ENCODE data around the gene SOX18. TPM values are rescaled to one million over a fixed set of nuclear protein-coding genes. Genes with fewer than 3 reads are reported as not detected.
A peak's percentile ranks its signal among the peaks of the same experiment; 100 is the strongest.

The SOX18 gene
- total and polyA plus RNA-seq, 2 of the 13 experiments (the other 11 are each of a cell fraction or from before 2014, with no cell fraction given): 1.6 to 1.9 TPM

DNA sequence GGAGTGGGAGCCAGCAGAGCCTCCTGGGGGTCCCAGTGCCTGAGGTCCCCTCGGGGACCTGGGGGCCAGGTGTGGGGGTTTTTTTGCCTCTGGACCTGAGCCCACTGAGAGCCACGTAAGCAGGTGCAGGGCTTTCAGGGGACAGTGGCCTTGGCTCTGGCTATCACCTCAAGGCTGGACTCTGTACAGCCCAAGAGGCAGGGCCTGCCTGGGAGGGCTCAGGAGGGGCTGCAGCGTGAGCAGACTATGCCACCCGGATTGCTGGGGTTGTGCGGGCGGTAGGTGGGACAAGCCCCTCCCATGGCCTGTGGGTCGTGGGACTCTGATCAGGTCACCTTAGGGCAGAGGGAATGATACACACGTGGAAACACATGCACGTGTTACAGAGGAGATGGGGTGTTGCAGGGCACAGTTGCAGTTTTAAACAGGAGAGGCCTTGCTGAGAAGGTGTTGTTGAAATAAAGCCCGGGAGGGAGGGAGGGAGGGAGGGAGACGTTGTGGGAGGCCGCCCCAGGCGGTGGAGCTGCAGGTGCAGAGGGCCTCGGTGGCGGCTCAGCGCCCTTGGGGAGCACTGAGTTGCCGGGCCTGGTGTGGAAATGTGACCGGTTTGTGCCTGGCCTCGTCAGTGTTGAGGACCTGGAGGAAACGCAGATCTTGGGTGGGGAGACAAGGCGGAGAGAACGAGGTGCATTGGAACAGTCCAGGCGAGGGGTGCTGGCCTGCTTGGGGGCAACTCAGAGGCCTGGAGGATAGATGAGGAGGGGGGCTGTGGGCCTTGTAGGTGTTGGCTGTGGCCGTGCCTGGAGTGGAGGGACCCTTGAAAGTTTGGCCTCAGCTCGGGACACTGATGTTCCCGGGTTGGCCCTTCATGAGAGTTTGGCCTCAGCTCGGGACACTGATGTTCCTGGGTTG lies 15.9 kb upstream of the SOX18 start (continued):
- TF ChIP-seq, protein P1, sequence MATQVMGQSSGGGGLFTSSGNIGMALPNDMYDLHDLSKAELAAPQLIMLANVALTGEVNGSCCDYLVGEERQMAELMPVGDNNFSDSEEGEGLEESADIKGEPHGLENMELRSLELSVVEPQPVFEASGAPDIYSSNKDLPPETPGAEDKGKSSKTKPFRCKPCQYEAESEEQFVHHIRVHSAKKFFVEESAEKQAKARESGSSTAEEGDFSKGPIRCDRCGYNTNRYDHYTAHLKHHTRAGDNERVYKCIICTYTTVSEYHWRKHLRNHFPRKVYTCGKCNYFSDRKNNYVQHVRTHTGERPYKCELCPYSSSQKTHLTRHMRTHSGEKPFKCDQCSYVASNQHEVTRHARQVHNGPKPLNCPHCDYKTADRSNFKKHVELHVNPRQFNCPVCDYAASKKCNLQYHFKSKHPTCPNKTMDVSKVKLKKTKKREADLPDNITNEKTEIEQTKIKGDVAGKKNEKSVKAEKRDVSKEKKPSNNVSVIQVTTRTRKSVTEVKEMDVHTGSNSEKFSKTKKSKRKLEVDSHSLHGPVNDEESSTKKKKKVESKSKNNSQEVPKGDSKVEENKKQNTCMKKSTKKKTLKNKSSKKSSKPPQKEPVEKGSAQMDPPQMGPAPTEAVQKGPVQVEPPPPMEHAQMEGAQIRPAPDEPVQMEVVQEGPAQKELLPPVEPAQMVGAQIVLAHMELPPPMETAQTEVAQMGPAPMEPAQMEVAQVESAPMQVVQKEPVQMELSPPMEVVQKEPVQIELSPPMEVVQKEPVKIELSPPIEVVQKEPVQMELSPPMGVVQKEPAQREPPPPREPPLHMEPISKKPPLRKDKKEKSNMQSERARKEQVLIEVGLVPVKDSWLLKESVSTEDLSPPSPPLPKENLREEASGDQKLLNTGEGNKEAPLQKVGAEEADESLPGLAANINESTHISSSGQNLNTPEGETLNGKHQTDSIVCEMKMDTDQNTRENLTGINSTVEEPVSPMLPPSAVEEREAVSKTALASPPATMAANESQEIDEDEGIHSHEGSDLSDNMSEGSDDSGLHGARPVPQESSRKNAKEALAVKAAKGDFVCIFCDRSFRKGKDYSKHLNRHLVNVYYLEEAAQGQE (IDR thresholded peaks at IDR 0.05; ENCODE audit: borderline replicate concordance in 1 of 2, low read depth in 1 of 2, low read length in 2 of 2): no peak
- no peak for TF ChIP-seq FOSL1 (CRISPR knock-in tag; IDR thresholded peaks at IDR 0.05; ENCODE audit: borderline replicate concordance)
- TF ChIP-seq, protein P2, sequence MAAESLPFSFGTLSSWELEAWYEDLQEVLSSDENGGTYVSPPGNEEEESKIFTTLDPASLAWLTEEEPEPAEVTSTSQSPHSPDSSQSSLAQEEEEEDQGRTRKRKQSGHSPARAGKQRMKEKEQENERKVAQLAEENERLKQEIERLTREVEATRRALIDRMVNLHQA (CRISPR knock-in tag; IDR thresholded peaks at IDR 0.05): no peak
- TF ChIP-seq NR2F6 (IDR thresholded peaks at IDR 0.05): peak; percentile 70
- peak; percentile 67 for TF ChIP-seq NR2F6 (CRISPR knock-in tag; IDR thresholded peaks at IDR 0.05)
- TF ChIP-seq ZFP41 (CRISPR knock-in tag; IDR thresholded peaks at IDR 0.05; ENCODE audit: borderline replicate concordance): peak; percentile 81
- peak; percentile 59; the same call in 1 of the 2 replicates for TF ChIP-seq HOXA3 (CRISPR knock-in tag; IDR thresholded peaks at IDR 0.05)
- TF ChIP-seq, protein P3, sequence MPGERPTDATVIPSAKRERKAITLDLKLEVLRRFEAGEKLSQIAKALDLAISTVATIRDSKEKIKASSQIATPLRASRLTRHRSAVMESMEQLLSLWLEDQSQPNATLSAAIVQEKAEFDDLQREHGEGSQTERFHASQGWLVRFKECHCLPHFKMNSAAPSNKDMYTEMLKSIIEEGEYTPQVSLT (CRISPR knock-in tag; IDR thresholded peaks at IDR 0.05; ENCODE audit: borderline replicate concordance, low read depth): no peak
- no peak for TF ChIP-seq PHB2 (IDR thresholded peaks at IDR 0.05; ENCODE audit: partially characterized antibody)
- TF ChIP-seq GTF2F1 (IDR thresholded peaks at IDR 0.05; ENCODE audit: low read length): 0 out of 2 replicates have a peak, but pooled peaks have one; percentile 40
- no peak for TF ChIP-seq KAT8 (CRISPR knock-in tag; IDR thresholded peaks at IDR 0.05)
- TF ChIP-seq SP1 (IDR thresholded peaks at IDR 0.05): no peak
- TF ChIP-seq SP1 (CRISPR knock-in tag; IDR thresholded peaks at IDR 0.05): no peak; the same call in 1 of the 2 replicates
- no peak for TF ChIP-seq DNMT1 (CRISPR knock-in tag; IDR thresholded peaks at IDR 0.05)
- TF ChIP-seq, protein P4, sequence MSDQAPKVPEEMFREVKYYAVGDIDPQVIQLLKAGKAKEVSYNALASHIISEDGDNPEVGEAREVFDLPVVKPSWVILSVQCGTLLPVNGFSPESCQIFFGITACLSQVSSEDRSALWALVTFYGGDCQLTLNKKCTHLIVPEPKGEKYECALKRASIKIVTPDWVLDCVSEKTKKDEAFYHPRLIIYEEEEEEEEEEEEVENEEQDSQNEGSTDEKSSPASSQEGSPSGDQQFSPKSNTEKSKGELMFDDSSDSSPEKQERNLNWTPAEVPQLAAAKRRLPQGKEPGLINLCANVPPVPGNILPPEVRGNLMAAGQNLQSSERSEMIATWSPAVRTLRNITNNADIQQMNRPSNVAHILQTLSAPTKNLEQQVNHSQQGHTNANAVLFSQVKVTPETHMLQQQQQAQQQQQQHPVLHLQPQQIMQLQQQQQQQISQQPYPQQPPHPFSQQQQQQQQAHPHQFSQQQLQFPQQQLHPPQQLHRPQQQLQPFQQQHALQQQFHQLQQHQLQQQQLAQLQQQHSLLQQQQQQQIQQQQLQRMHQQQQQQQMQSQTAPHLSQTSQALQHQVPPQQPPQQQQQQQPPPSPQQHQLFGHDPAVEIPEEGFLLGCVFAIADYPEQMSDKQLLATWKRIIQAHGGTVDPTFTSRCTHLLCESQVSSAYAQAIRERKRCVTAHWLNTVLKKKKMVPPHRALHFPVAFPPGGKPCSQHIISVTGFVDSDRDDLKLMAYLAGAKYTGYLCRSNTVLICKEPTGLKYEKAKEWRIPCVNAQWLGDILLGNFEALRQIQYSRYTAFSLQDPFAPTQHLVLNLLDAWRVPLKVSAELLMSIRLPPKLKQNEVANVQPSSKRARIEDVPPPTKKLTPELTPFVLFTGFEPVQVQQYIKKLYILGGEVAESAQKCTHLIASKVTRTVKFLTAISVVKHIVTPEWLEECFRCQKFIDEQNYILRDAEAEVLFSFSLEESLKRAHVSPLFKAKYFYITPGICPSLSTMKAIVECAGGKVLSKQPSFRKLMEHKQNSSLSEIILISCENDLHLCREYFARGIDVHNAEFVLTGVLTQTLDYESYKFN (CRISPR knock-in tag; conservative IDR thresholded peaks at IDR 0.05): peak; percentile 79
- TF ChIP-seq KDM4B (CRISPR knock-in tag; IDR thresholded peaks at IDR 0.05): no peak
- TF ChIP-seq, protein P5, sequence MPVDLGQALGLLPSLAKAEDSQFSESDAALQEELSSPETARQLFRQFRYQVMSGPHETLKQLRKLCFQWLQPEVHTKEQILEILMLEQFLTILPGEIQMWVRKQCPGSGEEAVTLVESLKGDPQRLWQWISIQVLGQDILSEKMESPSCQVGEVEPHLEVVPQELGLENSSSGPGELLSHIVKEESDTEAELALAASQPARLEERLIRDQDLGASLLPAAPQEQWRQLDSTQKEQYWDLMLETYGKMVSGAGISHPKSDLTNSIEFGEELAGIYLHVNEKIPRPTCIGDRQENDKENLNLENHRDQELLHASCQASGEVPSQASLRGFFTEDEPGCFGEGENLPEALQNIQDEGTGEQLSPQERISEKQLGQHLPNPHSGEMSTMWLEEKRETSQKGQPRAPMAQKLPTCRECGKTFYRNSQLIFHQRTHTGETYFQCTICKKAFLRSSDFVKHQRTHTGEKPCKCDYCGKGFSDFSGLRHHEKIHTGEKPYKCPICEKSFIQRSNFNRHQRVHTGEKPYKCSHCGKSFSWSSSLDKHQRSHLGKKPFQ (CRISPR knock-in tag; IDR thresholded peaks at IDR 0.05; ENCODE audit: insufficient replicate concordance): peak; percentile 54
- no peak for TF ChIP-seq ZNF569 (CRISPR knock-in tag; IDR thresholded peaks at IDR 0.05; ENCODE audit: borderline replicate concordance)
- TF ChIP-seq, protein P6, sequence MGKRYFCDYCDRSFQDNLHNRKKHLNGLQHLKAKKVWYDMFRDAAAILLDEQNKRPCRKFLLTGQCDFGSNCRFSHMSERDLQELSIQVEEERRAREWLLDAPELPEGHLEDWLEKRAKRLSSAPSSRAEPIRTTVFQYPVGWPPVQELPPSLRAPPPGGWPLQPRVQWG (CRISPR knock-in tag; IDR thresholded peaks at IDR 0.05; ENCODE audit: borderline replicate concordance, low read depth): no peak

Measured in HepG2 (cell line).